Loucy (cell line): ENCODE measurements around the gene FAM221A.

Experiments used
- H2AFZ ChIP-seq: fragments of 200-600 bp; sonication (generic); 2 replicates; pipeline ENCODE4 v1.6.0; 2016; ENCODE audit warnings: antibody characterized with exemption, mild to moderate bottlenecking, low read length, moderate library complexity
- H3F3A ChIP-seq: fragments of 200-600 bp; 2 replicates; pipeline ENCODE4 v1.6.0; 2016; ENCODE audit warnings: antibody characterized with exemption, low read depth, mild to moderate bottlenecking
- H3K27me3 ChIP-seq: fragments of 200-600 bp; sonication (generic); 2 replicates; pipeline ENCODE4 v1.6.1; 2014; ENCODE audit warnings: low read length, mild to moderate bottlenecking; ENCODE audit not compliant: insufficient read depth, poor library complexity, severe bottlenecking
- H3K36me3 ChIP-seq: fragments of 200-600 bp; sonication (generic); 2 replicates; pipeline ENCODE4 v1.6.1; 2016; ENCODE audit warnings: low read length; ENCODE audit not compliant: insufficient read depth
- H3K4me1 ChIP-seq: fragments of 200-600 bp; sonication (generic); 2 replicates; pipeline ENCODE4 v1.5.1; 2014; ENCODE audit warnings: low read length, mild to moderate bottlenecking; ENCODE audit not compliant: insufficient read depth, poor library complexity, severe bottlenecking
- H3K4me2 ChIP-seq: fragments of 200-600 bp; sonication (generic); 2 replicates; pipeline ENCODE4 v1.6.0; 2014; ENCODE audit warnings: antibody characterized with exemption, low read length, low read depth, mild to moderate bottlenecking; ENCODE audit not compliant: poor library complexity, severe bottlenecking
- H3K4me3 ChIP-seq: fragments of 200-600 bp; sonication (generic); 2 replicates; pipeline ENCODE4 v1.5.1; 2014; ENCODE audit warnings: low read length, mild to moderate bottlenecking, mixed read lengths; ENCODE audit not compliant: poor library complexity, severe bottlenecking
- H3K79me2 ChIP-seq: fragments of 200-600 bp; sonication (generic); 2 replicates; pipeline ENCODE4 v1.6.1; 2014; ENCODE audit warnings: low read length; ENCODE audit not compliant: insufficient read depth
- H3K9ac ChIP-seq: fragments of 200-600 bp; sonication (generic); 2 replicates; pipeline ENCODE4 v1.6.0; 2014; ENCODE audit warnings: mild to moderate bottlenecking, low read depth, low read length, moderate library complexity; ENCODE audit not compliant: poor library complexity, severe bottlenecking
- H3K9me2 ChIP-seq: fragments of 200-600 bp; sonication (generic); replicated peaks from 2 replicates; pipeline ENCODE4 v1.6.1; 2016; ENCODE audit warnings: low read depth, low read length, mixed read lengths
- H3K9me3 ChIP-seq: fragments of 200-600 bp; sonication (generic); 2 replicates; pipeline ENCODE4 v1.6.1; 2014; ENCODE audit warnings: mild to moderate bottlenecking, antibody characterized with exemption, low read length, low read depth; ENCODE audit not compliant: insufficient read depth
- H4K20me1 ChIP-seq: fragments of 200-600 bp; sonication (generic); 2 replicates; pipeline ENCODE4 v1.6.0; 2014; ENCODE audit warnings: antibody characterized with exemption, low read length, mild to moderate bottlenecking; ENCODE audit not compliant: insufficient read depth, poor library complexity, severe bottlenecking
- EZH2phosphoT487 ChIP-seq: fragments of 200-600 bp; IDR thresholded peaks from 2 replicates; pipeline ENCODE4 v1.6.1; 2018; ENCODE audit warnings: antibody characterized with exemption, mild to moderate bottlenecking, moderate library complexity, borderline replicate concordance
- TF ChIP-seq, protein P1 (sequence below): fragments of 200-600 bp; sonication (generic); conservative IDR thresholded peaks from 2 replicates; pipeline ENCODE4 v1.5.1; 2014; ENCODE audit warnings: mild to moderate bottlenecking, antibody characterized with exemption, low read length

Gene FAM221A

DNA sequence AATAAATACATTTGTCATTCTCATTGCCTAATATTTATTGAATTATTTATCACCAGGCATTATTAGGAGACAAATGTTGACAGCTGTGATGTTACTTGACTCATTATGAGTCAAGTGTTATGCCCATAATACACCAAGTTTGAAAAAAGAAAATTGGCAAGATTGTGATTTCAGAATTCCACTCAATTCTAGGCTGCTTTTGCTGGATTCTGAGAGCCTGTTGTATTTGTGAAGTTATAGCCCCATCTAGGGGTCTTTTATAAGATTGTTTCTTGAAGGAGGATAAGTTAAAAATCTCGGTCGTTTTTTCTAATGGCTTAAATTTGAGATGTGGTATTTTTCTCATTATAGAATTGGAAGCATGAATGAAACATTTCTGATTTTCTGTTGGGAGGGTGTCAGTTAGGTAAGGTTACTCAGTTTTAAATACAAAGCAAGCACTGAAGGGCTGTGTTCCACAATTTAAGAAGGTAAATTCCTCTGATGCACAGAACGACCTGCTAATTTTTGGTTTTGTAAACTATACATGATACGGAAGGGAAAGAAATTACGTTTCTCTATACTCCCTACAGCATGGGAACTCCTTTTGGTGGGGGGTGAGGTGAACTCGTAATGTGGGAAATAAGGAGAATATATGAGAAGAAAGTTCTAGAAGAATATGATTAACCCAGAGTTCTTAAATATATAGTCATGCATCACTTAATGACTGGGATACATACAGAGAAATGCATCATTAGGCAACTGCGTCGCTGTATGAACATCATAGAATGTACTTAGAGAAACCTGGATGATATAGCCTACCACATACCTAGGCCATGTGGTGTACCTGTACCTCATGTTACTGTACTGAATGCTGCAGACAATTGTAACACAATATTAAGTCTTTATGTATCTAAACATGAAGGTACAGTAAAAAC lies 32.6 kb downstream of the FAM221A start:
- Histone ChIP-seq H3K79me2 (no peaks in the 10 kb centered on the region), H3K4me2 (no peak overlapping the region)

DNA sequence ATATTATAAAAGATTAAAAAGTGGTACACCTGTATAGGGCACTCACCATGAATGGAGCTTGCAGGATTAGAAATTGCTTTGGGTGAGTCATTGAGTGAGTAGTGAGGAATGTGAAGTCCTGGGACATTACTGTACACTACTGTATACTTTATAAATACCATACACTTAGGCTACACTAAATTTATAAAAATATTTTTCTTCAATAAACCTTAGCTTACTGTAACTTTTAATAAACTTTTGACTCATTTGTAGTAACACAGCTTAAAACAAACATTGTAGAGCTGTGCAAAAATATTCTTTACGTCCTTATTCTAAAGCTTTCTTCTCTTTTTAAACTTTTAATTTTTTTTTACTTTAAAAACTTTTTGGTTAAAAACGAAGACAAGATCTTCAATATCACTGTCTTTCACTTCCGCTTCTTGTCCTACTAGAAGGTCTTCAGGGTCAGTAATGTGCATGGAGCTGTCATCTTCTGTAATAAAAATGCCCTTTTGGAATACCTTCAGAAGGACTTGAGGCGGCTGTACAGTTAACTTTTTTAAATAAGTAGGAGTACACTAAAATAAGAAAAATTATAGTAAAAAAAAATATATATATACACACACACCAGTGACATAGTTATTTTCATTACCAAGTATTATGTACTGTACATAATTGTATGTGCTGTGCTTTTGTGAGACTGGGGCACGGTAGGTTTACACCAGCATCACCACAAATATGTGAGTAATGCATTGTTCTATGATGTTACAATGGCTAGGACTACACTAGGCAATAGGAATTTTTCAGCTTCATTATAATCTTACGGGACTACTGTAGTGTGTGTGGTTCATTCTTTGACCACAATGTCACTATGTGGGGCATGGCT lies 33.5 kb downstream of the FAM221A start:
- Histone ChIP-seq H3K27me3 (no peaks in the 10 kb centered on the region), H3K4me2 (no peak overlapping the region), H3K36me3 (no peaks in the 10 kb centered on the region), H3K4me1 (no peaks in the 10 kb centered on the region), H3K9me3 (no peaks in the 10 kb centered on the region), H3K79me2 (no peaks in the 10 kb centered on the region), H3K4me3 (no peak overlapping the region), H3K9me2 (no peaks in the 10 kb centered on the region), H3F3A (no peaks in the 10 kb centered on the region), H3K9ac (no peak overlapping the region), H2AFZ (no peak overlapping the region), H4K20me1 (no peaks in the 10 kb centered on the region)
- TF ChIP-seq, protein P1, sequence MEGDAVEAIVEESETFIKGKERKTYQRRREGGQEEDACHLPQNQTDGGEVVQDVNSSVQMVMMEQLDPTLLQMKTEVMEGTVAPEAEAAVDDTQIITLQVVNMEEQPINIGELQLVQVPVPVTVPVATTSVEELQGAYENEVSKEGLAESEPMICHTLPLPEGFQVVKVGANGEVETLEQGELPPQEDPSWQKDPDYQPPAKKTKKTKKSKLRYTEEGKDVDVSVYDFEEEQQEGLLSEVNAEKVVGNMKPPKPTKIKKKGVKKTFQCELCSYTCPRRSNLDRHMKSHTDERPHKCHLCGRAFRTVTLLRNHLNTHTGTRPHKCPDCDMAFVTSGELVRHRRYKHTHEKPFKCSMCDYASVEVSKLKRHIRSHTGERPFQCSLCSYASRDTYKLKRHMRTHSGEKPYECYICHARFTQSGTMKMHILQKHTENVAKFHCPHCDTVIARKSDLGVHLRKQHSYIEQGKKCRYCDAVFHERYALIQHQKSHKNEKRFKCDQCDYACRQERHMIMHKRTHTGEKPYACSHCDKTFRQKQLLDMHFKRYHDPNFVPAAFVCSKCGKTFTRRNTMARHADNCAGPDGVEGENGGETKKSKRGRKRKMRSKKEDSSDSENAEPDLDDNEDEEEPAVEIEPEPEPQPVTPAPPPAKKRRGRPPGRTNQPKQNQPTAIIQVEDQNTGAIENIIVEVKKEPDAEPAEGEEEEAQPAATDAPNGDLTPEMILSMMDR: no peak
- TF ChIP-seq EZH2phosphoT487: no peak

More for the DNA sequence above, 32.6 kb downstream of the FAM221A start:
- H3K27me3 ChIP-seq: no peaks in the 10 kb centered on the region
- H3F3A ChIP-seq: no peaks in the 10 kb centered on the region
- H4K20me1 ChIP-seq: no peaks in the 10 kb centered on the region
- H3K9me3 ChIP-seq: no peaks in the 10 kb centered on the region
- H3K9ac ChIP-seq: no peak overlapping the region
- TF ChIP-seq, protein P1: peak; percentile 80
- no peak for TF ChIP-seq EZH2phosphoT487
- H3K4me3 ChIP-seq: no peak overlapping the region
- no peaks in the 10 kb centered on the region for H3K4me1 ChIP-seq
- no peaks in the 10 kb centered on the region for H3K9me2 ChIP-seq
- no peak overlapping the region for H2AFZ ChIP-seq
- no peaks in the 10 kb centered on the region; the same call in 1 of the 2 replicates for H3K36me3 ChIP-seq

DNA sequence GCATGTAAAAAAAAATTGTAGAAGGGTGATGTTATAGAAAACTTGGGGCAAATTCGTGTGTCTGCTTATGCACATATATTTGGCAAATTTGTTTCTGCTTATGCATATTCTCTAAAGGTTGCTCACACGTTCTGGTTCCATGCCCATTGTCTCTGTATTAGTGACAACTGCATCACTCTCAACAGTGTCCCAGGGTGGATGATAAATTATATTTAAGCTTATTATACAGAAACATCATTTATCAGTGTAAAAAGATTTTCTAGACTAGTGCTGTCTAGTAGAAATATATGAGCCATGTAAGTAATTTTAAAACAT lies 34.1 kb downstream of the FAM221A start:
- Histone ChIP-seq H3K9me3 (no peaks in the 10 kb centered on the region), H3K79me2 (no peaks in the 10 kb centered on the region), H3K27me3 (no peaks in the 10 kb centered on the region), H3K9me2 (no peaks in the 10 kb centered on the region), H3K4me1 (no peaks in the 10 kb centered on the region), H3K4me3 (no peak overlapping the region), H2AFZ (no peak overlapping the region), H3K4me2 (no peak overlapping the region), H3K9ac (no peak overlapping the region), H3F3A (no peaks in the 10 kb centered on the region), H3K36me3 (no peaks in the 10 kb centered on the region), H4K20me1 (no peaks in the 10 kb centered on the region)
- TF ChIP-seq, protein P1: no peak
- no peak for TF ChIP-seq EZH2phosphoT487
